Mesenchymal stem cell (in vitro differentiated cells and primary cell): Measurements from ENCODE around the gene CLIC1.

Experiments
- DNase-seq: peaks from one replicate; pipeline ENCODE4 v3.0.0-alpha.2; 2013
- H2AFZ ChIP-seq: one replicate; pipeline ENCODE4 v1.6.1; 2013; ENCODE audit warnings: low read depth, mild to moderate bottlenecking, control low read depth, inconsistent platforms, low read length, moderate library complexity
- H2AK5ac ChIP-seq: 2 replicates; pipeline ENCODE4 v1.6.1; 2013; ENCODE audit warnings: low read length, moderate library complexity, mild to moderate bottlenecking, inconsistent platforms; ENCODE audit not compliant: severe bottlenecking
- H2BK120ac ChIP-seq: one replicate; pipeline ENCODE4 v1.6.1; 2013; ENCODE audit warnings: low read depth, mild to moderate bottlenecking, inconsistent platforms, low read length, moderate library complexity
- H2BK12ac ChIP-seq, 2 experiments: one replicate each; pipeline ENCODE4 v1.6.1; 2013; ENCODE audit warnings: inconsistent platforms in 2 of 2, low read length in 2 of 2, mild to moderate bottlenecking in 2 of 2, moderate library complexity in 2 of 2, control low read depth in 1 of 2
- H2BK15ac ChIP-seq: one replicate; pipeline ENCODE4 v1.6.1; 2013; ENCODE audit warnings: mild to moderate bottlenecking, low read depth, inconsistent platforms; ENCODE audit not compliant: poor library complexity, severe bottlenecking
- H2BK5ac ChIP-seq: 2 replicates; pipeline ENCODE4 v1.6.1; 2013; ENCODE audit warnings: low read depth, mild to moderate bottlenecking, low read length, control low read depth, inconsistent platforms; ENCODE audit not compliant: poor library complexity, severe bottlenecking
- H3K14ac ChIP-seq, 2 experiments: one replicate each; pipeline ENCODE4 v1.6.1; 2013; ENCODE audit warnings: inconsistent platforms in 2 of 2, low read length in 2 of 2, control low read depth in 1 of 2, mild to moderate bottlenecking in 1 of 2, moderate library complexity in 1 of 2
- H3K18ac ChIP-seq, 2 experiments: one replicate each; pipeline ENCODE4 v1.6.1; 2013; ENCODE audit warnings: inconsistent platforms in 2 of 2, low read length in 2 of 2, control low read depth in 1 of 2, low read depth in 1 of 2, mild to moderate bottlenecking in 1 of 2
- H3K23ac ChIP-seq, 2 experiments: one replicate each; pipeline ENCODE4 v1.6.1; 2013; ENCODE audit warnings: inconsistent platforms in 2 of 2, low read length in 2 of 2, mild to moderate bottlenecking in 2 of 2, moderate library complexity in 2 of 2, control low read depth in 1 of 2
- H3K27ac ChIP-seq: 2 replicates; pipeline ENCODE4 v1.5.1; 2013; ENCODE audit warnings: mild to moderate bottlenecking, moderate library complexity, low read length, control low read depth, inconsistent platforms; ENCODE audit not compliant: poor library complexity, severe bottlenecking
- H3K27me3 ChIP-seq, 2 experiments: 2 replicates each; pipeline versions ENCODE4 v1.6.1 to v1.7.0; 2013; ENCODE audit warnings: low read length in 2 of 2, mild to moderate bottlenecking in 2 of 2, moderate library complexity in 2 of 2, control low read depth in 1 of 2, inconsistent platforms in 1 of 2; ENCODE audit not compliant: control insufficient read depth in 1 of 2, insufficient read depth in 1 of 2
- H3K36me3 ChIP-seq, 2 experiments: 2 replicates each; pipeline versions ENCODE4 v1.6.1 to v1.7.0; 2013; ENCODE audit warnings: low read length in 2 of 2, control low read depth in 1 of 2, inconsistent platforms in 1 of 2, low read depth in 1 of 2, mild to moderate bottlenecking in 1 of 2; ENCODE audit not compliant: insufficient read depth in 2 of 2, control insufficient read depth in 1 of 2
- H3K4ac ChIP-seq, 2 experiments: one replicate each; pipeline ENCODE4 v1.6.1; 2013; ENCODE audit warnings: inconsistent platforms in 2 of 2, low read length in 2 of 2, mild to moderate bottlenecking in 2 of 2, moderate library complexity in 2 of 2, control low read depth in 1 of 2, low read depth in 1 of 2
- H3K4me1 ChIP-seq: 2 replicates; pipeline ENCODE4 v1.6.1; 2013; ENCODE audit warnings: low read depth, low read length, control low read depth; ENCODE audit not compliant: control insufficient read depth, insufficient read depth
- H3K4me2 ChIP-seq: 2 replicates; pipeline ENCODE4 v1.6.1; 2013; ENCODE audit warnings: low read length, mild to moderate bottlenecking, inconsistent platforms; ENCODE audit not compliant: poor library complexity, severe bottlenecking
- H3K4me3 ChIP-seq, 2 experiments: 2 replicates each; pipeline versions ENCODE4 v1.5.1 to v1.7.0; 2013; ENCODE audit warnings: low read length in 2 of 2, mild to moderate bottlenecking in 2 of 2, control low read depth in 1 of 2, low read depth in 1 of 2; ENCODE audit not compliant: insufficient read depth in 1 of 2
- H3K79me1 ChIP-seq: replicated peaks from 2 replicates; pipeline ENCODE4 v1.6.1; 2013; ENCODE audit warnings: mild to moderate bottlenecking, control low read depth, low read length, inconsistent platforms; ENCODE audit not compliant: poor library complexity, severe bottlenecking
- H3K9ac ChIP-seq: 2 replicates; pipeline ENCODE4 v1.7.0; 2013; ENCODE audit warnings: mild to moderate bottlenecking, low read length, moderate library complexity
- H3K9me3 ChIP-seq: 2 replicates; pipeline ENCODE4 v1.7.0; 2013; ENCODE audit warnings: mild to moderate bottlenecking, low read length; ENCODE audit not compliant: control insufficient read depth
- H4K8ac ChIP-seq: one replicate; pipeline ENCODE4 v1.6.1; 2013; ENCODE audit warnings: inconsistent platforms, mild to moderate bottlenecking, low read length, moderate library complexity
- H4K91ac ChIP-seq: one replicate; pipeline ENCODE4 v1.6.1; 2013; ENCODE audit warnings: mild to moderate bottlenecking, low read length, inconsistent platforms
- WGBS: methylation state at CpG from one replicate; pipeline ENCODE4 v1.1.7; 2013; ENCODE audit warnings: mixed read lengths; 5-methylcytosine and 5-hydroxymethylcytosine counted together

The CLIC1 gene

GRCh38 chr6:31701666-31702404, 34.5 kb downstream of the CLIC1 start:
- peaks cover 13 to 20% of the 10 kb centered on the region in 2 experiments for H3K36me3 ChIP-seq
- H3K4me2 ChIP-seq: peak overlapping the region; percentile 70
- 49% methylated on average over 7 of the region's 7 CpGs for WGBS
- H3K27me3 ChIP-seq: no peaks in the 10 kb centered on the region
- no peak overlapping the region for H4K91ac ChIP-seq
- peak overlapping the region; percentile 21 to 97 for H3K4me3 ChIP-seq
- no peak overlapping the region for H2BK5ac ChIP-seq
- no peak overlapping the region for H2AK5ac ChIP-seq
- H3K27ac ChIP-seq: no peak overlapping the region
- H3K23ac ChIP-seq: no peak overlapping the region
- no peak overlapping the region for H2BK120ac ChIP-seq
- peak; percentile 66 for DNase-seq
- H3K14ac ChIP-seq: peak overlapping the region in 1 of 2 experiments; percentile 19
- H2BK12ac ChIP-seq: no peak overlapping the region
- H4K8ac ChIP-seq: no peak overlapping the region
- H3K79me1 ChIP-seq: peaks cover 18% of the 10 kb centered on the region
- H2BK15ac ChIP-seq: peak overlapping the region; percentile 76
- peak overlapping the region; percentile 98 for H3K9ac ChIP-seq
- H3K4ac ChIP-seq: peak overlapping the region in 1 of 2 experiments; percentile 15
- H3K18ac ChIP-seq: peak overlapping the region in 1 of 2 experiments; percentile 41
- H2AFZ ChIP-seq: no peak overlapping the region
- H3K4me1 ChIP-seq: peaks cover 15% of the 10 kb centered on the region
- H3K9me3 ChIP-seq: no peaks in the 10 kb centered on the region

GRCh38 chr6:31700740-31701401, 35.5 kb downstream of the CLIC1 start:
- Histone ChIP-seq H3K4ac (no peak overlapping the region), H2AK5ac (no peak overlapping the region), H4K91ac (no peak overlapping the region), H3K79me1 (peaks cover 18% of the 10 kb centered on the region), H4K8ac (peak overlapping the region; percentile 35), H2BK5ac (no peak overlapping the region), H3K27me3 (no peaks in the 10 kb centered on the region), H3K36me3 (peaks cover 15 to 28% of the 10 kb centered on the region in 2 experiments), H3K9ac (peak overlapping the region; percentile 98), H3K18ac (no peak overlapping the region), H3K14ac (peak overlapping the region in 1 of 2 experiments; percentile 70), H3K4me2 (no peak overlapping the region), H2BK12ac (no peak overlapping the region), H3K4me1 (peaks cover 15% of the 10 kb centered on the region), H2BK120ac (no peak overlapping the region), H2AFZ (no peak overlapping the region), H2BK15ac (no peak overlapping the region), H3K9me3 (no peaks in the 10 kb centered on the region), H3K4me3 (peak overlapping the region in 1 of 2 experiments; percentile 97), H3K23ac (no peak overlapping the region), H3K27ac (no peak overlapping the region)
- no peak for DNase-seq
- 96% methylated on average over 4 of the region's 5 CpGs for WGBS

DNA sequence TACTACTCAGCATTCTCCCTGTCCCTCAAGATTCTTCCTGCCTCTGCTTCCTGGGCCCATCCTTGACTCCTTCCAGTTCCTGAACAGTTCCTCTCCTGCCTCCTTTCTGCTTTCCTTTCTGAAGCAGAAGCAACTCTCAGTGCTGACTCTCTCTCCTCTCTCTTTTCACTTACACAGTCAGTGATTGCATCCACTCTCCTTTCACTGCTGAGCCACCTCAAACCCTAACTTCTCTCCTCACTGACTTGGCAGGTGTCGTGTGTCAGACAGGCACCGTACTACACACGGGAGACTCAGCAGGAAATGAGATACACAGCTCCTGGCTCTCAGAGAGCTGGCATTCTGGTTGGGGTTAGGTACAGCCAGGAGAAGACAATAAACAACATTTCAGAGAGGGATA, 38.8 kb downstream of the CLIC1 start:
- no peak for DNase-seq
- no peak overlapping the region for H3K23ac ChIP-seq

DNA sequence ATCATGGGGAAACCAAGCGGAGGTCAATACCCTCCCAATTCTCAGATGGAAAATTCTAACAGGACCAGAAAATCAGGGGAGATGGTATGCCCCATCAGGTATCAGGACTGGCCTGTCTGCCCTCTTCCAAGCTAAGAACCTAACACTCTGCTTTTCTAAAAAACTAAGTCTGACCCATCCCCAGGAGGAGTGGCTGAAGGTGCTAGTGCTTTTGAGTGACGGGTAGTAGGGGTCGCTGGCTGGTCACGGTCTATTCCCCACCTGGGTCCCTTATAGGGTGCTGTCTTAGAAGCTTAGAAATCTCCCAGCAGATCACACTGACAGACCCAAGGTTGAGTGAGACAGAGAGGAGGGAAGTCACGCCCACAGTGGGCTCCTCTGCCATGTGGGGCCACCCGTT, 42.8 kb downstream of the CLIC1 start:
- Histone ChIP-seq H3K9me3 (no peaks in the 10 kb centered on the region), H2BK12ac (no peak overlapping the region), H3K27me3 (no peaks in the 10 kb centered on the region), H4K8ac (no peak overlapping the region), H2AFZ (no peak overlapping the region), H3K4ac (no peak overlapping the region), H3K79me1 (peaks cover 13% of the 10 kb centered on the region), H2AK5ac (no peak overlapping the region), H3K4me1 (peaks cover 2% of the 10 kb centered on the region), H2BK120ac (no peak overlapping the region), H3K18ac (no peak overlapping the region), H3K36me3 (peaks cover 66 to 79% of the 10 kb centered on the region in 2 experiments), H2BK5ac (no peak overlapping the region), H3K4me2 (no peak overlapping the region), H2BK15ac (no peak overlapping the region), H3K27ac (no peak overlapping the region), H4K91ac (no peak overlapping the region), H3K9ac (no peak overlapping the region), H3K23ac (no peak overlapping the region), H3K4me3 (no peak overlapping the region), H3K14ac (no peak overlapping the region)
- DNase-seq: no peak
- 96% methylated on average over 5 of the region's 6 CpGs for WGBS

More for the DNA sequence above, 38.8 kb downstream of the CLIC1 start:
- H3K14ac ChIP-seq: no peak overlapping the region
- H3K4me1 ChIP-seq: peaks cover 10% of the 10 kb centered on the region
- peaks cover 43 to 56% of the 10 kb centered on the region in 2 experiments for H3K36me3 ChIP-seq
- H3K18ac ChIP-seq: no peak overlapping the region
- H4K8ac ChIP-seq: no peak overlapping the region
- H3K9me3 ChIP-seq: no peaks in the 10 kb centered on the region
- no peak overlapping the region for H4K91ac ChIP-seq
- no peak overlapping the region for H2AK5ac ChIP-seq
- H2BK15ac ChIP-seq: no peak overlapping the region
- H3K4ac ChIP-seq: no peak overlapping the region
- no peak overlapping the region for H2BK12ac ChIP-seq
- peak overlapping the region; percentile 53 for H3K9ac ChIP-seq
- no peak overlapping the region for H3K4me2 ChIP-seq
- 56% methylated on average over 3 of the region's 3 CpGs for WGBS
- H2AFZ ChIP-seq: no peak overlapping the region
- peaks cover 20% of the 10 kb centered on the region for H3K79me1 ChIP-seq
- H2BK120ac ChIP-seq: no peak overlapping the region
- H3K4me3 ChIP-seq: no peak overlapping the region
- H2BK5ac ChIP-seq: no peak overlapping the region
- no peaks in the 10 kb centered on the region for H3K27me3 ChIP-seq
- H3K27ac ChIP-seq: no peak overlapping the region
